Muscle of leg (tissue), 11 donors: ENCODE data around the gene RAP2A. TPM values are rescaled to one million over a fixed set of nuclear protein-coding genes. Genes with fewer than 3 reads are reported as not detected.

Source experiments
- DNase-seq: peaks from one replicate; pipeline ENCODE4 v3.0.0; 2013
- H3K27ac ChIP-seq: one replicate; pipeline ENCODE4 v1.5.1; 2013; ENCODE audit warnings: mild to moderate bottlenecking, low read length, control low read depth
- H3K27me3 ChIP-seq: one replicate; pipeline ENCODE4 v1.6.1; 2013; ENCODE audit warnings: low read length; ENCODE audit not compliant: control insufficient read depth, insufficient read depth
- H3K36me3 ChIP-seq: one replicate; pipeline ENCODE4 v1.6.1; 2013; ENCODE audit warnings: low read length; ENCODE audit not compliant: control insufficient read depth, insufficient read depth
- H3K4me1 ChIP-seq: one replicate; pipeline ENCODE4 v1.6.1; 2013; ENCODE audit warnings: low read length; ENCODE audit not compliant: control insufficient read depth, insufficient read depth
- H3K4me3 ChIP-seq: one replicate; pipeline ENCODE4 v1.5.1; 2013; ENCODE audit warnings: low read length, control low read depth
- H3K9me3 ChIP-seq: replicated peaks from 2 replicates; pipeline ENCODE4 v1.6.1; 2013; ENCODE audit warnings: low read depth, low read length; ENCODE audit not compliant: control insufficient read depth
- WGBS: methylation state at CpG from one replicate; pipeline ENCODE4 v1.1.5; 2013; ENCODE audit warnings: missing lambda C conversion rate; ENCODE audit not compliant: insufficient coverage; 5-methylcytosine and 5-hydroxymethylcytosine counted together
- polyA plus RNA-seq, 8 donors: library from polyadenylated mRNA; unstranded; fragments of 120-200 nt; gene quantifications; one replicate each; pipeline versions ENCODE4 v1.2.1 to v1.2.3, GENCODE V29; 2013; ENCODE audit warnings: inconsistent platforms in 1 of 8, low replicate concordance in 1 of 8; ENCODE audit not compliant: insufficient read length in 8 of 8, insufficient read depth in 1 of 8
- total RNA-seq: library from RNA; stranded (reverse); fragments of 120-200 nt; gene quantifications from one replicate; pipeline ENCODE4 v1.2.4, GENCODE V29; 2013

The RAP2A gene
- total and polyA plus RNA-seq, 9 donors, result 18.9 to 35.7 (median 26.5) TPM

DNA sequence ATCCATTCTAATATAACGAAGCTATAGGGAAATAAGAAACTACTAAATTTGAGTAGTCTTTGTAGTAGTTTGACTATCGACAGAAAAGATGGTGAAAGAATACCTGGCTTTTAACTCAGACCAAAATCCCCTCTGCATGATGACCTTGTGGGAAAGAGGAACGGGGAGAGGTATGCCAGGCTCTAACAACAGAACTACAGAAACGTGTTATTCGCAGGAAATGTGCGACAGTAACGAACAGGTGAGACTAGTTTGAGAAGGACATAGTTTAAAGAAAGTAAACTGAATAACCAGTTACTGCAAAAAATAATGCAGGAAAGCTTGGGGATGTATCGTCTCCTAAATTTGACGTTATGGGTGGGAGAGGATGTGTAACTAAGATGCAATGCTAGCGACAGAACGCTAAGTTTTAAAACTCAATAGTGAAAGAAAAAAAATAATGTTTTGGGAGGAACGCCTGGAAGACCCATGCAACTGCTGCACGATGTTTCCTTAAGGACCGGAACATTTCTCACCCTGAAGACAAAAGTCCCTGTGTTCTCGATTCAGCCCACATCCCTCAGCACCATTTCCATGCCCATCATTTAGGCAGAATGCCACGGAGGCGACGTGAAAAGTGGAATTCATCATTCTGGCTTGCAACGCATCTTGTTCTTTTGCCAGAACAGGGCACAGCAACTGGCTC is 1.6 kb upstream of the RAP2A start:
- DNase-seq, result no peak
- H3K27me3 ChIP-seq, result no peaks in the 10 kb centered on the region
- H3K4me3 ChIP-seq, result peak overlapping the region; percentile 74
- no peaks in the 10 kb centered on the region for H3K9me3 ChIP-seq
- peak overlapping the region; percentile 100 for H3K27ac ChIP-seq
- peaks cover 6% of the 10 kb centered on the region for H3K4me1 ChIP-seq
- 2% methylated on average over 9 of the region's 19 CpGs for WGBS
- no peaks in the 10 kb centered on the region for H3K36me3 ChIP-seq

DNA sequence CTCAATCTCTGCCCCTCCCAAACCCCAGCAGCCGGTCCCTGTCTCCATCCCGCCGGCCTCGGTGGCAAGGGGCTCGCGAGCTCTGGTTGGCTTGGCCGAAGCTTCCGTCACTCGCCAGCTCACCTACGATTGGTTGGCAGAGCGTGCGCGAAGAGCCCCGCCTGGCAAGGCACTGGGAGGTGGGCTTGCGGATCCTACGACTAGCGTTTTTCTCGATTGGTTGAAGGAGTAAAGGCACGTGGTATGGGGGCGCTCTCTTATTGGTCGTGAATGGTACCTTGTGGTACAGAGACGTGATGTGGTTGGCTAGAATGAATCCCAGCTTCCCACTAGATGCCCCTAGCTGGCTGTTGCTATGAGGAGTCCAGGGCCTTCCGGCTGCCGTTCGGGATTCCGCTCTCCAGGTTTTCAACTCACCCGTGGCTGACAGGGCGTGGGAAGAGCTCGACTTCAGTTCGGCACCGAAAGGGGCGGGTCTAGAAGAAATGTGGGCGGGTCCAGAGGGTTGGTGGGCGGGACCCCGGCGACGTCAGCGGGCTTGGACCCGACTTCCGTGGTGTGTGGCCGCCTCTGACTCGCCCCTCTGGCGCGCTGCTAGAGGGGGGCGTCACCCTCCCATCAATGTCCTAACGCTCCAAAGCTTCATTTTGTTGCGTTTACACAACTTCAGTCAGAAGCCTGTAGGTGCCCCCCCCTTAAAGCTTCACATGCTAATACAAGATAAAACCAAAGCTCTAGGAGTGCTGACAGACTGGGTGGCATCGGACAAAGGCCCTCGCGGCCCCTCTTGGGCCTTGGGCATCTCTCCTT is 847 bp upstream of the RAP2A start:
- Histone ChIP-seq H3K4me3 (peak overlapping the region; percentile 96), H3K4me1 (peaks cover 7% of the 10 kb centered on the region), H3K36me3 (peaks cover under 1% of the 10 kb centered on the region), H3K27me3 (no peaks in the 10 kb centered on the region), H3K27ac (peak overlapping the region; percentile 100), H3K9me3 (no peaks in the 10 kb centered on the region)
- WGBS, result under 1% methylated on average over 33 of the region's 50 CpGs
- peak; percentile 100 for DNase-seq

DNA sequence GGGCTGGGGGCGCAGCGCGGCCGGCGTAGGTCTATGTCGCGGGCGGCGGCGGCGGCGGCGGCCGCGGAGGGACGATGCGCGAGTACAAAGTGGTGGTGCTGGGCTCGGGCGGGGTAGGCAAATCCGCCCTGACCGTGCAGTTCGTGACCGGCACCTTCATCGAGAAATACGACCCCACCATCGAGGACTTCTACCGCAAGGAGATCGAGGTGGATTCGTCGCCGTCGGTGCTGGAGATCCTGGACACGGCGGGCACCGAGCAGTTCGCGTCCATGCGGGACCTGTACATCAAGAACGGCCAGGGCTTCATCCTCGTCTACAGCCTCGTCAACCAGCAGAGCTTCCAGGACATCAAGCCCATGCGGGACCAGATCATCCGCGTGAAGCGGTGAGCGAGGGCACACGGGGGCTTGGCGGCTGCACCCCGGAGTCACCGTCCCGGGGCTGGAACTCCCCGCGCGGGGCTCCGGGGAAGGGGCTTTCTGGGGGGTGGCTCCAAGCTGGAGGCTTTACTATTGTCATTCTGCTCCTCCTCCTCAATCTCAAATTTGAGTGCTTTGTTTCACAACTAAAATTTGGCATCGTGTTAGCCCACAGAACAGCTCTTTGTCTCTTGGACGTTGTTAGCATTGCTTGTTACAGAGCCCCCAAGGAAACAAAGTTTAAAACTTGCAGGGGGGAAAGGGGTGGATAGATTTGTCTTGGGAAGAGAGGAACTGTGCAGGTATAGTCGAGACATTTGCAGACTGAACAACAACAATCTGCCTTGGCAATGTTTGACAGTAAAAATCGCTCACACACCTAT is 630 bp downstream of the RAP2A start:
- peak; percentile 70 for DNase-seq
- Histone ChIP-seq H3K27ac (peak overlapping the region; percentile 85), H3K36me3 (peaks cover 8% of the 10 kb centered on the region), H3K27me3 (no peaks in the 10 kb centered on the region), H3K9me3 (no peaks in the 10 kb centered on the region), H3K4me3 (peak overlapping the region; percentile 77), H3K4me1 (peaks cover 7% of the 10 kb centered on the region)
- under 1% methylated on average over 56 of the region's 60 CpGs for WGBS

DNA sequence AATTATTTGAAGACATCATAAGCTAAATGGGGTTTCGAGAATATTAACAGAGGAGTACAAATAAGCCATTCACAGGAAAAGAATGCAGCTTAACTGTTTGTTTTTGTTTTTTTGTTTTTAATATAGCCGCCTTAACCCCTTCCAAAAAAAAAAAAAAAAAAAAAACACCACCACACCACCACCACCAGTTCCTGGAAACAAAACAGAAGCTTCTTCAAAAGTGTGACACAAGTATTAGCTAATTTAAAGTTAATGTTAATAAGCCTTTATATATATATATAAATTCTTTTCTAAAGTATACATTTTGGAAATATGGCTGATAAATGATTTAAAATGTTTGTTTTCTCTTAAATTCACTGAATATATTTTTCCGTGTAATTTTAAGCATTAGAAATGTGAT is 1.4 kb downstream of the RAP2A start:
- no CpG with 5 or more reads among the region's 3 CpGs for whole genome bisulfite sequencing
- H3K27ac ChIP-seq, result no peak overlapping the region
- H3K4me3 ChIP-seq, result peak overlapping the region; percentile 77
- H3K36me3 ChIP-seq, result peaks cover 12% of the 10 kb centered on the region
- peaks cover 4% of the 10 kb centered on the region for H3K4me1 ChIP-seq
- no peaks in the 10 kb centered on the region for H3K27me3 ChIP-seq
- no peaks in the 10 kb centered on the region for H3K9me3 ChIP-seq
- DNase-seq, result no peak

DNA sequence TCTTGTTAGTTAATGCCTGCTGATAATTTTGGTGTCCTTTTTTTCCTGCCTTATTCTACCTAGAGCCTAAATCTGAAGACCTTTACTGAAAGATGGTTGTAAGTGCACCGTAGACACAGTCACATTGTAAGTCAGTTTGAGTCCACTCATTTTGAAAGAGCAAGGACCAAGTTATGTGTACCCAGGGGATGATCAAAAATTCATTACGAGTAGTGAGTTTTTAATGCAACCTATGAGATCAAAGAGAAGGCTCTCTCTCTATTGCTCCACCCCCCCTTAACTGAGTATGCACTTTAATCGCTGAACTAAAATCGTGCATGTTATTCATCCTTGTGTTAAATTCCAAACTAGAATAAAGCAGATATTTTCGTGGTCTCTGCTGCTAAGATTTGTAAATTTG is 1.8 kb downstream of the RAP2A start:
- Histone ChIP-seq H3K36me3 (peaks cover 12% of the 10 kb centered on the region), H3K27ac (no peak overlapping the region), H3K9me3 (no peaks in the 10 kb centered on the region), H3K4me3 (peak overlapping the region; percentile 77), H3K4me1 (peaks cover 4% of the 10 kb centered on the region), H3K27me3 (no peaks in the 10 kb centered on the region)
- no CpG with 5 or more reads among the region's 5 CpGs for WGBS
- DNase-seq, result no peak

DNA sequence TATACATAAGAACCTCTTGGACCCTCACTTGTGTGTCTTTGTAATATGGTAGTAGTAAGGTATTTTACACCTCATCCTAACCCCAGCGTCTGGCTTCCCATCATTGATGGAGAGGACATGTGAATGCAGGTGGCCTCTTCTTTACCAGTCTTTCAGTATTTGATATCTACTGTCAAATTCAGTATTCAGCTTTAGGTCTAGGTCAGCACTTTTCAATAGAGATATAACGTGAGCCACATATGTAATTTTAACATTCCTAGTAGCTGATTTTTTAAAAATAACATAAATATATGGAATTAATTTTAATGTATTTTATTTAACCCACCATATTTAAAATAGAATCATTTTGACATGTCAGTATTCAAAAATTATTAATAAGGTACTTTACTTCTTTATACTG is 2.9 kb downstream of the RAP2A start:
- Histone ChIP-seq H3K4me3 (no peak overlapping the region), H3K36me3 (peaks cover 12% of the 10 kb centered on the region), H3K9me3 (no peaks in the 10 kb centered on the region), H3K27me3 (no peaks in the 10 kb centered on the region), H3K27ac (no peak overlapping the region), H3K4me1 (peaks cover 4% of the 10 kb centered on the region)
- no CpG with 5 or more reads among the region's 2 CpGs for WGBS
- no peak for DNase-seq

DNA sequence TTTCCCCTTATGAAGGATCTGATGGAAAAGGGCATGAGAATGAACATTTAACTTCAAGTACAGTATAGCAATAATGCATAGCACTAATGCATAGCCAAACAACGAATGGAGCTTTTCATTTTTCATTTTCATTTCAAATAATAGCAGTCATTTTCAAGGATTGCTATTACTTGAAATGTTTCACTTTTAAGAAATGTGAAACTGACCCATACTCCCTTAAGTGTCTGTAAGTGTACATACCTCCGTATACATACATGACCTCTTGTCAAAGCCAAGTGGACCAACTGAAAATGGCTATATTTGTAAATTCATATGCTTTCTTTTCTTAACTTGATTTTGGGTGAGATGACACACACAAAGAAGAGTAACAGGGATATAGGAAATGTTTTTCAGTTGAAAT is 3.8 kb downstream of the RAP2A start:
- no peak for DNase-seq
- Histone ChIP-seq H3K36me3 (peaks cover 12% of the 10 kb centered on the region), H3K4me1 (peaks cover 4% of the 10 kb centered on the region), H3K4me3 (no peak overlapping the region), H3K27me3 (no peaks in the 10 kb centered on the region), H3K27ac (no peak overlapping the region), H3K9me3 (no peaks in the 10 kb centered on the region)
- WGBS, result no CpG with 5 or more reads among the region's 2 CpGs

DNA sequence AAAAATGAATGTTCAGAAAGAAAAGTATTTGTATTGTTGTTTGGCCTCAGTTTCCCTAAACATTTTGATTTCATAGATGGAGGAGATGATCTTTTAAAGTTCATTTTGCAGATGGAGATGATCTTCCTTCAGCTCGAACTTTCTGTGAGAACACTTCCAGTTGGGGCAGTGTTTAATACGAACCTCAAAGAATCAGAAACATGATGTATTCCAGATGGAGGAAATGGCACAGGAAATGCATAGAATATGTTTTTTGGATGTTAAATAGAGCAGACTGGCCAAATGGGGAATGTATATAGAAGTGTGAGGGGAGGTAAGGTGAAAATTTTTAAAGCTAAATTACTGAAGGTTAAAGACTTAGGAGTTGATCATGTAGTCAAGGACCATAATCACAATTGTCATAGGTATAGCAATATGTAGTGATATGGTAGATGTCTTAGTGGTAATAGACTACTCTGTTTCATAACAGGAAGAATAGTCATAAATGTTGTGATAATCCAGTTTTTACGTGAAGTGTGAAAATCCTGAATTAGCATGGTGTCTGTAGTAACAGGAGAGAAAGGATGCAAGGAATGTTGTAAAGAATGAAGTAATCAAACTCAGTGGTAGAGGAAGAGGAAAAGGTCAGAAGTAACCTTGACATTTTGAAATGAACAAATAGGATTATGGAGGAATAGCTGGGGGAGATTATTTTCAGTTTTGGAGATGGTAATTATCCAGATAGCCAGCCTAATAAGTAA is 5.1 kb downstream of the RAP2A start:
- no peaks in the 10 kb centered on the region for H3K9me3 ChIP-seq
- peaks cover 4% of the 10 kb centered on the region for H3K4me1 ChIP-seq
- WGBS, result 36% methylated on average over 2 of the region's 3 CpGs
- no peak overlapping the region for H3K27ac ChIP-seq
- no peaks in the 10 kb centered on the region for H3K27me3 ChIP-seq
- no peak overlapping the region for H3K4me3 ChIP-seq
- H3K36me3 ChIP-seq, result peaks cover 14% of the 10 kb centered on the region
- peak; percentile 41 for DNase-seq

DNA sequence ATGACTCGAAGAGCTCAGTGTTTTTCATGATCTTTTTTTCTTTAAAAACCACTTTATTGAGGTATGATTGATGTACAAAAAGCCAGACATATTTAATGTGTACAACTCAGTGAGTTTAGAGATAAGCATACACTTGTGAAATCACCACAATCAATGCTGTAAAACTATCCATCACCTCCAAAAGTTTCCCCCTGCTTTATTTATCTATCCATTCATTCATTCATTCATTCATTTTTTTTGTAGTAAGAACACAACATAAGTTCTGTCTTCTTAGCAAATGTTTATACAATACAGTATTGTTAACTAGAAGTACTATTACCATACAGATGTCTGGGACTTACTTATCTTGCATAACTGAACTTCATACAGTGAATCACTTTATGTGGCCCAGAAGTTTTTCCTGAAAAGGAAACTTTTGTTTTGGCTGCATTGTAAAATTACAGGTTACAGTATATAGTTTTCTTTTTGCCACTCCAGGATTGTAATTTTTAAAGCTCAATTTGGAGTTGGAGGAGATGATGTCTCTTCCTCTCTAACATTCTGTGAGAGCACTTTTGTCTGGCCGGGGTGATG is 6.7 kb downstream of the RAP2A start:
- WGBS, result no CpG with 5 or more reads among the region's 2 CpGs
- Histone ChIP-seq H3K4me3 (no peak overlapping the region), H3K27me3 (no peaks in the 10 kb centered on the region), H3K4me1 (peaks cover 4% of the 10 kb centered on the region), H3K27ac (no peak overlapping the region), H3K36me3 (peaks cover 14% of the 10 kb centered on the region), H3K9me3 (no peaks in the 10 kb centered on the region)
- DNase-seq, result no peak
